Measurements from ENCODE around the gene OR52I2. TPM values are rescaled to one million over a fixed set of nuclear protein-coding genes. Genes with fewer than 3 reads are reported as not detected.

OR52I2 gene
- total and polyA plus RNA-seq, 2 experiments from 2014 or later = not detected

GRCh38 chr11:4606231-4607015 is 24.9 kb downstream of the OR52I2 start:
- H3K4me2 ChIP-seq (ENCODE audit: unreplicated experiment) = peak overlapping the region; percentile 95
- H2AFZ ChIP-seq = peak overlapping the region; percentile 99
- peaks cover 5% of the 10 kb centered on the region; the same call in 1 of the 2 replicates for H3K4me1 ChIP-seq (ENCODE audit: insufficient read depth)
- H3K36me3 ChIP-seq (ENCODE audit: low read depth) = no peaks in the 10 kb centered on the region
- H3K4me3 ChIP-seq = peak overlapping the region; percentile 82
- in situ Hi-C loops (cut with MboI) = no loop called here
- no peaks in the 10 kb centered on the region for H3K9me3 ChIP-seq (ENCODE audit: low read depth)
- peaks cover 8% of the 10 kb centered on the region; the same call in 1 of the 2 replicates for H3K79me2 ChIP-seq (ENCODE audit: insufficient read depth)
- H3K27me3 ChIP-seq (replicated peaks; ENCODE audit: insufficient read depth) = no peaks in the 10 kb centered on the region
- H3F3A ChIP-seq (ENCODE audit: insufficient read depth) = no peaks in the 10 kb centered on the region
- TF ChIP-seq EZH2 (IDR thresholded peaks at IDR 0.05; ENCODE audit: insufficient read depth, poor library complexity, severe bottlenecking) (no peak), EZH2phosphoT487 (IDR thresholded peaks at IDR 0.05; ENCODE audit: insufficient read depth, low read depth) (no peak)
- peak; percentile 36 for DNase-seq
- 64 to 89% methylated on average over 1 of the region's 1 CpG for WGBS, 2 experiments (ENCODE audit: low coverage in 1 of 2, low lambda C conversion rate in 2 of 2, missing lambda C conversion rate in 2 of 2)
- H3K9ac ChIP-seq = peak overlapping the region; percentile 89; the same call in 1 of the 2 replicates
- H3K9me2 ChIP-seq (ENCODE audit: insufficient read depth) = no peaks in the 10 kb centered on the region
- no peak overlapping the region for H3K27ac ChIP-seq
- no peaks in the 10 kb centered on the region for H4K20me1 ChIP-seq (ENCODE audit: insufficient read depth)

GRCh38 chr11:4607096-4607495 is 25.6 kb downstream of the OR52I2 start:
- peak overlapping the region; percentile 89 for H3K9ac ChIP-seq
- peak overlapping the region; percentile 95 for H3K4me2 ChIP-seq (ENCODE audit: unreplicated experiment)
- peak overlapping the region; percentile 82 for H3K4me3 ChIP-seq
- DNase-seq = peak; percentile 43
- no peaks in the 10 kb centered on the region for H3K9me3 ChIP-seq (ENCODE audit: low read depth)
- H3F3A ChIP-seq (ENCODE audit: insufficient read depth) = no peaks in the 10 kb centered on the region
- H3K27me3 ChIP-seq (replicated peaks; ENCODE audit: insufficient read depth) = no peaks in the 10 kb centered on the region
- in situ Hi-C loops (cut with MboI) = no loop called here
- H2AFZ ChIP-seq = peak overlapping the region; percentile 99
- no peaks in the 10 kb centered on the region for H3K36me3 ChIP-seq (ENCODE audit: low read depth)
- H3K79me2 ChIP-seq (ENCODE audit: insufficient read depth) = peaks cover 8% of the 10 kb centered on the region; the same call in 1 of the 2 replicates
- peaks cover 5% of the 10 kb centered on the region; the same call in 1 of the 2 replicates for H3K4me1 ChIP-seq (ENCODE audit: insufficient read depth)
- WGBS, 2 experiments (ENCODE audit: low coverage in 1 of 2, low lambda C conversion rate in 2 of 2, missing lambda C conversion rate in 2 of 2) = 57 to 61% methylated on average over 6 of the region's 6 CpGs
- no peak overlapping the region for H3K27ac ChIP-seq
- H4K20me1 ChIP-seq (ENCODE audit: insufficient read depth) = no peaks in the 10 kb centered on the region
- TF ChIP-seq EZH2phosphoT487 (IDR thresholded peaks at IDR 0.05; ENCODE audit: insufficient read depth, low read depth) (no peak), EZH2 (IDR thresholded peaks at IDR 0.05; ENCODE audit: insufficient read depth, poor library complexity, severe bottlenecking) (no peak)
- no peaks in the 10 kb centered on the region for H3K9me2 ChIP-seq (ENCODE audit: insufficient read depth)

GRCh38 chr11:4607781-4608666 is 26.5 kb downstream of the OR52I2 start, which contains the start of gene TRIM68:
TSS of gene TRIM68 (minus strand) at chr11:4608231. CDS start at chr11:4605504, 2,727 bp downstream.
- no peaks in the 10 kb centered on the region for H3K9me2 ChIP-seq (ENCODE audit: insufficient read depth)
- peak within 1 kb of the TSS; percentile 89 for H3K9ac ChIP-seq
- H3K27ac ChIP-seq = peak within 1 kb of the TSS; percentile 79
- no peaks in the 10 kb centered on the region for H3K36me3 ChIP-seq (ENCODE audit: low read depth)
- H3K4me1 ChIP-seq (ENCODE audit: insufficient read depth) = peaks cover 5% of the 10 kb centered on the region; the same call in 1 of the 2 replicates
- no peaks in the 10 kb centered on the region for H3K27me3 ChIP-seq (replicated peaks; ENCODE audit: insufficient read depth)
- H3F3A ChIP-seq (ENCODE audit: insufficient read depth) = no peaks in the 10 kb centered on the region
- H4K20me1 ChIP-seq (ENCODE audit: insufficient read depth) = no peaks in the 10 kb centered on the region
- DNase-seq = peak; percentile 97
- 5 to 6% methylated on average over 35 to 42 of the region's 43 CpGs for WGBS, 2 experiments (ENCODE audit: low coverage in 1 of 2, low lambda C conversion rate in 2 of 2, missing lambda C conversion rate in 2 of 2)
- no peaks in the 10 kb centered on the region for H3K9me3 ChIP-seq (ENCODE audit: low read depth)
- peak within 1 kb of the TSS; percentile 99 for H2AFZ ChIP-seq
- in situ Hi-C loops (cut with MboI) = no loop called here
- H3K4me3 ChIP-seq = peak within 1 kb of the TSS; percentile 82
- H3K79me2 ChIP-seq (ENCODE audit: insufficient read depth) = peaks cover 8% of the 10 kb centered on the region; the same call in 1 of the 2 replicates
- TF ChIP-seq EZH2phosphoT487 (IDR thresholded peaks at IDR 0.05; ENCODE audit: insufficient read depth, low read depth) = no peak
- TF ChIP-seq EZH2 (IDR thresholded peaks at IDR 0.05; ENCODE audit: insufficient read depth, poor library complexity, severe bottlenecking) = no peak
- peak within 1 kb of the TSS; percentile 95 for H3K4me2 ChIP-seq (ENCODE audit: unreplicated experiment)
